Measurements from ENCODE around the gene ZNF385C. TPM values are rescaled to one million over a fixed set of nuclear protein-coding genes. Genes with fewer than 3 reads are reported as not detected.

Gene ZNF385C
- total and polyA plus RNA-seq, 4 donors = 0.49 TPM; not detected in 3

DNA sequence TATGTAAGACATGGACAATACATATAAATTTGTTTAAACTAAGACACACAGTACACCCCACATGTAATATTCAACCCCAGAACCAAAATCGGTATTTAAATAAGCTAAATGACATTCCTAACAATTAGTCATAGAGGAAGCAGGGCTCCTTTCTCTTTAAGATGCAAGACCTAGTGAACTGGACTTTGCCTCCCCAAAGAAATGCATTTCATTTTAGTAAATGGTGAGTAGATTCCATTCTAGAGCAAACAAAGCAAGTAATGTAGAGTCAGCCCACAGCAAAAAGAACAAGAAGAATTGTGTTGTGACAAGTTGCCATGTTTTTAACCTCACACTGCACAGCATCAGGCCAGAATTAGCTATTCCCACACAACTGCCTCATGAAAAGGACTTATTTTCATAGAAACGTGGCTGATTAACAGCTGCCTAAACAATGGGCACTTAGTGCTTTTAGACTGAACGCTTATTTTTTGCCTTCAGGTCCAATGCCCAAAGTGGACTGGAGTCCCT, 95.4 kb downstream of the ZNF385C start:
- Histone ChIP-seq H3K27ac (ENCODE audit: low read depth in 1 of 2, low read length in 2 of 2) (no peak overlapping the region), H3K9me3 (ENCODE audit: control insufficient read depth, low read length) (no peaks in the 10 kb centered on the region)
- intact Hi-C loops (cut with DNase I) = no loop called here

DNA sequence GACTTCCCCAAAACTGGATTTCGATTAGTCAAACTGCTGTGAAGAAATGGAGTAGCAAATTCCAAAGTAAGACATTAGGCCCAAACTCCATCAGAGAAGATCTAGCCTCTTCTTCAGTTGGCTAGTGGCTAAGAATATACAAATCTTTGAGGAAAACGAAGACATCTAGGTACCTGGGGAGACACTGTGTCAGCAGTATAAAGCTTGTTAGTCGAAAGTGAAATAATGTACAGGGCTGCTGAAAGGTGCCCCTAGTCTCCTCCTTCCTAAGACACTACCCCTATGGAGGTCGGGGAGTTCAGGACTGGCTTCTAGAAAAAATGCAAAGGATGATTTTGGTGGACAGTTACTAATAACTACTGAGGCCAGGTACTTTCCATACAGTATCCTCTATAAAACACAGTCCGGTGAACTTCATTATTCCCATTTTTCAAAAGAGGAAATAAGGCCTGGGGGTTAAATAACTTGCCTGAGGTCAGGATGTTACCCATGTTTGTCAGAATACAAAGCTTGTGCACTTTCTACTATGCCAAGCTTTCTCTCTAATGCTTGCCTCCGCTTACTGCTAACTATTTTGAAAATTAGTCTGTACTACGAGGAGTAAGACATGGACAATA, 96.0 kb downstream of the ZNF385C start:
- Histone ChIP-seq H3K27ac (ENCODE audit: low read depth in 1 of 2, low read length in 2 of 2) (no peak overlapping the region), H3K36me3 (ENCODE audit: control insufficient read depth in 1 of 2, insufficient read depth in 2 of 2, low read length in 1 of 2) (peaks cover 4 to 5% of the 10 kb centered on the region in 2 donors), H3K27me3 (ENCODE audit: control insufficient read depth in 1 of 2, insufficient read depth in 2 of 2, low read length in 1 of 2) (no peaks in the 10 kb centered on the region), H3K4me3 (ENCODE audit: low read length in 2 of 2) (no peak overlapping the region), H3K9me3 (ENCODE audit: control insufficient read depth, low read length) (no peaks in the 10 kb centered on the region), H3K4me1 (ENCODE audit: control insufficient read depth in 1 of 2, insufficient read depth in 2 of 2, low read length in 2 of 2) (no peaks in the 10 kb centered on the region)
- DNase-seq (no peak), ATAC-seq (ENCODE audit: low FRiP score) (no peak)
- intact Hi-C loops (cut with DNase I) = no loop called here
- 91 to 93% methylated on average over 7 of the region's 7 CpGs for WGBS, 2 donors

More for the DNA sequence above, 95.4 kb downstream of the ZNF385C start:
- DNase-seq = no peak
- ATAC-seq (ENCODE audit: low FRiP score) = no peak
- H3K27me3 ChIP-seq (ENCODE audit: control insufficient read depth in 1 of 2, insufficient read depth in 2 of 2, low read length in 1 of 2) = no peaks in the 10 kb centered on the region
- no peaks in the 10 kb centered on the region for H3K4me1 ChIP-seq (ENCODE audit: control insufficient read depth in 1 of 2, insufficient read depth in 2 of 2, low read length in 2 of 2)
- WGBS, 2 donors = 57 to 66% methylated on average over 3 of the region's 3 CpGs
- no peak overlapping the region for H3K4me3 ChIP-seq (ENCODE audit: low read length in 2 of 2)
- peaks cover 4 to 5% of the 10 kb centered on the region in 2 donors for H3K36me3 ChIP-seq (ENCODE audit: control insufficient read depth in 1 of 2, insufficient read depth in 2 of 2, low read length in 1 of 2)

DNA sequence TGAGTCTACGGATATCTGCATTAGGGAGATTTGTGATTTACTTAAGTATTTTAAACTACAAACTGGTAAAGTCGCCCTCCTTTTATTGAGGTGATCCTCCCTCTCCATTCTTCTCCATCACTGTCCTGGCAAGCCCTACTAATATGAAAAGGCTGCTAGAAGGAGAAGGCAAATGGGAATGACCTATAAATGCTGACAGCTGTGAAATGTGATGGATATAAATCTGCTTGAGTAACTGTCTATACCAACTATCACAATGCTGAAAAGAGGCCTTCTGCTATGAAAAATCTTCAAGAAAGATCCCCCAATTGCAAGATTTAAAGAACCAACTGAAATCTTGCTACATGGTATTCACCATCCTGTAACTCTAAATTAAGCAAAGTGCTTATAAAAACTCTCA, 96.5 kb downstream of the ZNF385C start:
- Histone ChIP-seq H3K27ac (ENCODE audit: low read depth in 1 of 2, low read length in 2 of 2) (no peak overlapping the region), H3K27me3 (ENCODE audit: control insufficient read depth in 1 of 2, insufficient read depth in 2 of 2, low read length in 1 of 2) (no peaks in the 10 kb centered on the region), H3K4me3 (ENCODE audit: low read length in 2 of 2) (no peak overlapping the region), H3K4me1 (ENCODE audit: control insufficient read depth in 1 of 2, insufficient read depth in 2 of 2, low read length in 2 of 2) (no peaks in the 10 kb centered on the region), H3K9me3 (ENCODE audit: control insufficient read depth, low read length) (no peaks in the 10 kb centered on the region), H3K36me3 (ENCODE audit: control insufficient read depth in 1 of 2, insufficient read depth in 2 of 2, low read length in 1 of 2) (peaks cover 5 to 6% of the 10 kb centered on the region in 2 donors)
- DNase-seq = no peak
- 92% methylated on average over 2 of the region's 2 CpGs for WGBS, 2 donors
- ATAC-seq (ENCODE audit: low FRiP score) = no peak
- intact Hi-C loops (cut with DNase I) = no loop called here

DNA sequence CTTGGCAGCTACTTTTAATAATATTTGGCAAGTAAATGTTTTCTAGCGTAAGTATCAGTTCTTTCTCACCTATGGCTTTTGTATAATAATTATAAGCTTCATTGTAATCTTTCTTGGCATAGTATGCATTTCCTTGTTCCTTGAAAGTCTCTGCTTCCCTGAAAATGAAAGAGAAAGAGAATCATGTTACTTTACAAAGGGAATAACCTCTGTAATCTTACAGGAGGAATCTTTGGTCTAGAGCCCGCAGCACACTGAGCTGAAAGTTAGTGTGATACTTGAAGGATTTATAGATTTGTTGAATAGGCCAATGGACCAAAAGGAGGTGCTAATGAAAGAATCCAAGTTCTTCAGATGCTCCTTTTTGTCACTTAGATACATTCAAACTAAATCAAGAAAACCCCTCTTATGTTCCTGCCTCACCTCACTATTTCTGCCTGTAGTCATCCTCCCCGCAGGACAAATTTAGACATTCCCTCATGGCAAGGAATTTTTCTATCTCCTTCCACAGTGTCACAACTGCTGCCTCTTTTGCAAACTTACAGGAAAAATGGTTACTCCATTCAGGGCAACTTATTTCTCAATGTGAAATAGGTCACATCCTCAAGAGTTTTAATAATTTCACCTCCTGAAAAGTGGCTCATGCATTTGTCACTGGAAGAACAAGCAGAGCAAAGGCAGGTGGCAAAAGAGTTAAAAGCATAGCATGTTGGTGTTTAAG, 97.7 kb downstream of the ZNF385C start:
- peaks cover 9 to 10% of the 10 kb centered on the region in 2 donors for H3K36me3 ChIP-seq (ENCODE audit: control insufficient read depth in 1 of 2, insufficient read depth in 2 of 2, low read length in 1 of 2)
- H3K4me3 ChIP-seq (ENCODE audit: low read length in 2 of 2) = no peak overlapping the region
- ATAC-seq (ENCODE audit: low FRiP score) = no peak
- H3K4me1 ChIP-seq (ENCODE audit: control insufficient read depth in 1 of 2, insufficient read depth in 2 of 2, low read length in 2 of 2) = no peaks in the 10 kb centered on the region
- no peaks in the 10 kb centered on the region for H3K27me3 ChIP-seq (ENCODE audit: control insufficient read depth in 1 of 2, insufficient read depth in 2 of 2, low read length in 1 of 2)
- 93 to 96% methylated on average over 3 of the region's 3 CpGs for WGBS, 2 donors
- no peak overlapping the region for H3K27ac ChIP-seq (ENCODE audit: low read depth in 1 of 2, low read length in 2 of 2)
- no peaks in the 10 kb centered on the region for H3K9me3 ChIP-seq (ENCODE audit: control insufficient read depth, low read length)
- intact Hi-C loops (cut with DNase I) = no loop called here
- no peak for DNase-seq

DNA sequence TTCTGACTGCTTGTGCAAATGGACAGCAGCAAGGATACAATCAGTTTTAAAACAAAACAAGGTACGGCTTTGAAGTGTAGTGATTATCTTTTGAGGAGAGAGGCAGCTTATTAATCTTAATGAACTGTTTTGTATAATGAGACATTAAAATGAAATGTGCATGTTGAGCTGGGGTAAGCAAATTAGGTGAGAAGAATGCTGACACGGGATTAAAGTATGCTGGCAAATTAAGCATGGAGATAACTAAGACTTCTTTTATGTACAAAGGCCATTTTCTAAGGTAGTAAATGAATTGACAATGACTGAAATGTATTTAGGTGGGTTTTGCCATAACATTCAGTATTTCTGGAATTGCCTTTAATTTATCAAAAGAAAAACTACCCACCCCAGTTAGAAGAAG, 99.8 kb downstream of the ZNF385C start:
- Histone ChIP-seq H3K27ac (ENCODE audit: low read depth in 1 of 2, low read length in 2 of 2) (no peak overlapping the region), H3K27me3 (ENCODE audit: control insufficient read depth in 1 of 2, insufficient read depth in 2 of 2, low read length in 1 of 2) (no peaks in the 10 kb centered on the region), H3K36me3 (ENCODE audit: control insufficient read depth in 1 of 2, insufficient read depth in 2 of 2, low read length in 1 of 2) (peaks cover 13% of the 10 kb centered on the region in 2 donors), H3K4me3 (ENCODE audit: low read length in 2 of 2) (no peak overlapping the region), H3K9me3 (ENCODE audit: control insufficient read depth, low read length) (no peaks in the 10 kb centered on the region), H3K4me1 (ENCODE audit: control insufficient read depth in 1 of 2, insufficient read depth in 2 of 2, low read length in 2 of 2) (no peaks in the 10 kb centered on the region)
- intact Hi-C loops (cut with DNase I) = no loop called here
- WGBS, 2 donors = 37 to 45% methylated on average over 2 of the region's 2 CpGs
- no peak for ATAC-seq (ENCODE audit: low FRiP score)
- DNase-seq = no peak

DNA sequence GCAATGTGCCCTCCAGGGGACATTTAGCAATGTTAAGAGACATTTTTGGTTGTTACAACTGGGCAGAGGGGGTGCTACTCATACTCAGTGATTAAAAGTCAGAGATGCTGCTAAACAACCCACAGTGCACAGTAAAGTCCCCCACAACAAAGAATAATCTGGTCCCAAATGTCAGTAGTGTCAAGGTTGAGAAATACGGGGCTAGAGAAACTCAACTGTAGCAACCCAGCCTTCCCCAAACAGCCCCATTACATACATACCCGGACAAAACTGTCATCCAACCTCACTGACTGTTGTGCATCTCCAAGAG, 101.5 kb downstream of the ZNF385C start:
- H3K27ac ChIP-seq (ENCODE audit: low read depth in 1 of 2, low read length in 2 of 2) = no peak overlapping the region
- 89 to 92% methylated on average over 2 of the region's 2 CpGs for WGBS, 2 donors

DNA sequence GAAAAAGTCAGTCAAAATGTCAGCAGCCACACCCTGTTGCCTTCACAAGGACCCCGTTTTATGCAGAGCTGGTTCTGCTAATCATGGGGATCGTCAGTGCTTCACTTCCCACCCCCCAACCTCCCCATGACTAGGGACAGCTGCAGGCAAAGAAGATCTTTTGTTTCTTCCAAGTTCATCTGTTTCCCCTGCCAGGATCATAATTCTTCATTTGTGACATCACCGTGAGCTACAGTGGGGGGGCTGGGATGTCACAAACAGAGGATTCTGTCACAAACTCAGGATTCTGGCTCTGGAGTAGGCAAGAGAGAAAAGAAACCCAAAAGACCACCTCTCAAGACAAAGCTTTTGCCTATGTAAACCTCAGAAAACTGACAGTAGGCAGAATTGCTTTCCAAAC, 105.7 kb downstream of the ZNF385C start:
- no peak overlapping the region for H3K27ac ChIP-seq (ENCODE audit: low read depth in 1 of 2, low read length in 2 of 2)
- H3K4me3 ChIP-seq (ENCODE audit: low read length in 2 of 2) = no peak overlapping the region
- no peaks in the 10 kb centered on the region for H3K27me3 ChIP-seq (ENCODE audit: control insufficient read depth in 1 of 2, insufficient read depth in 2 of 2, low read length in 1 of 2)
- H3K36me3 ChIP-seq (ENCODE audit: control insufficient read depth in 1 of 2, insufficient read depth in 2 of 2, low read length in 1 of 2) = peaks cover 21 to 23% of the 10 kb centered on the region in 2 donors
- DNase-seq (no peak), ATAC-seq (ENCODE audit: low FRiP score) (no peak)
- intact Hi-C loops (cut with DNase I) = no loop called here
- H3K4me1 ChIP-seq (ENCODE audit: control insufficient read depth in 1 of 2, insufficient read depth in 2 of 2, low read length in 2 of 2) = no peaks in the 10 kb centered on the region
- H3K9me3 ChIP-seq (ENCODE audit: control insufficient read depth, low read length) = no peaks in the 10 kb centered on the region
- WGBS, 2 donors = 67 to 73% methylated on average over 3 of the region's 3 CpGs

More for the DNA sequence above, 101.5 kb downstream of the ZNF385C start:
- no peak for ATAC-seq (ENCODE audit: low FRiP score)
- no peaks in the 10 kb centered on the region for H3K9me3 ChIP-seq (ENCODE audit: control insufficient read depth, low read length)
- H3K4me1 ChIP-seq (ENCODE audit: control insufficient read depth in 1 of 2, insufficient read depth in 2 of 2, low read length in 2 of 2) = no peaks in the 10 kb centered on the region
- intact Hi-C loops (cut with DNase I) = no loop called here
- no peaks in the 10 kb centered on the region for H3K27me3 ChIP-seq (ENCODE audit: control insufficient read depth in 1 of 2, insufficient read depth in 2 of 2, low read length in 1 of 2)
- no peak for DNase-seq
- H3K4me3 ChIP-seq (ENCODE audit: low read length in 2 of 2) = no peak overlapping the region
- H3K36me3 ChIP-seq (ENCODE audit: control insufficient read depth in 1 of 2, insufficient read depth in 2 of 2, low read length in 1 of 2) = peaks cover 9 to 16% of the 10 kb centered on the region in 2 donors

DNA sequence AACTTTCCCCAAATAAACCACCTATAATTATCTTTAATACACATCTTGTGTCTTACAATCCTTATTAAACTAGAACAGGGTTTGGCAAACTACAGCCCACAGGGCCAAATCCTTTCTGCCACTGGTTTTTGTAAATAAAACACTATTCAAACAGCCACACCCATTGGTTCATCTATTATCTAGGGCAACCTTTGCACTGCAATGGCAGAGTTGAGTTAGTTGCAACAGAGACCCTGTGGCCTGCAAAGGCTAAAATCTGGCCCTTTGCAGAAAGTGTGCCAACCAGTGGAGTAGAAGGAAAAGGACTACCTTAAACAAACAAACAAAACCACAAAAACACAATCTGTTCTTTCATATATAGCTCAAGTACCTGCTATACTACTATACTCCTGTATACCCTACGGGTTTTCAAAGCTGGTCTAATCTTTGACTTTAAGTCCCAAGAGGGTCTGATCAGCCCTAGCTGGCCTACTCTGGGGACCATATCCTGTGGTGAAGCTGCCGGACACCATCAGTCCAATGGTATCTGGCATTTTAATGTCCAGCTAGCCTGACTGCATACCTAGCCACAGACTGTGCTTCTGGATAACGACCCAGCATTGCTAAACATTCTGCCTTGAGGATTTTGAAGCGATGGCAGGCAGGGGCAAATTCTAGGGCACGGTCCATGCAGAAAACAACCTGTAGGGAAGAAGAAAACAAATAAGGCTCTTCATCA, 108.4 kb downstream of the ZNF385C start:
- Histone ChIP-seq H3K4me1 (ENCODE audit: control insufficient read depth in 1 of 2, insufficient read depth in 2 of 2, low read length in 2 of 2) (no peaks in the 10 kb centered on the region), H3K9me3 (ENCODE audit: control insufficient read depth, low read length) (no peaks in the 10 kb centered on the region), H3K36me3 (ENCODE audit: control insufficient read depth in 1 of 2, insufficient read depth in 2 of 2, low read length in 1 of 2) (peaks cover 15 to 17% of the 10 kb centered on the region in 2 donors), H3K4me3 (ENCODE audit: low read length in 2 of 2) (no peak overlapping the region), H3K27ac (ENCODE audit: low read depth in 1 of 2, low read length in 2 of 2) (no peak overlapping the region), H3K27me3 (ENCODE audit: control insufficient read depth in 1 of 2, insufficient read depth in 2 of 2, low read length in 1 of 2) (no peaks in the 10 kb centered on the region)
- intact Hi-C loops (cut with DNase I) = no loop called here
- WGBS, 2 donors = 77 to 89% methylated on average over 5 of the region's 5 CpGs
- ATAC-seq (ENCODE audit: low FRiP score) = no peak
- DNase-seq = no peak
